Measurements from ENCODE around the gene RPL21.

DNA sequence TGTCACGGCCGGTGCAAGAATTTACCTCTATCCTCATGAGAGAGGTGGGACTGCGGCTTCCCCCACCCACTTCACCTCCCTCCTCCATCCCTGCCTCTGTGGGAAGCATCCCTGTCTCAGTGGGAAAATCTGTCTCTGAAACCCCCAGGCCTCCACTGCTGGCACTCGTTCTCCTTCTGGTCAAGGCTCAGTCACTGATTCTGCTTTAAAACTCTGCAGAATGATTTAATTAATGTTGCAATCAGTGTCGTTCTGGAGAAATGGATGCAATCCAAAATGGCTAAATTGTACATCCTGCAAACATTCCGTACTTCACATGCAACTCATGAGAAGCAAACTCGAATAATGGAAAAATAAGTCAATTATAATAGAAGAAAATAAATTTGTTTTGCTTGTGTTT lies 24.8 kb downstream of the RPL21 start:
- TF ChIP-seq EZH2 (IDR thresholded peaks at IDR 0.05) (no peak), POLR2AphosphoS5 (IDR thresholded peaks at IDR 0.05; ENCODE audit: borderline replicate concordance, low read depth, low read length) (no peak), FOXP2 (optimal IDR thresholded peaks at IDR 0.05; ENCODE audit: control extremely low read depth, extremely low read length, insufficient read depth) (no peak)
